Coronary artery (tissue), 2 donors: ENCODE measurements around the gene UBXN1.

Experiments used
- DNase-seq: peaks from one replicate; pipeline ENCODE4 v3.0.0-alpha.2; 2017; ENCODE audit warnings: low spot score
- H3K27ac ChIP-seq, 2 donors: fragments of 200-600 bp; sonication (generic); one replicate each; pipeline ENCODE4 v1.5.1; 2016 to 2019
- H3K4me3 ChIP-seq: fragments of 200-600 bp; sonication (generic); 2 replicates; pipeline ENCODE4 v1.5.1; 2016; ENCODE audit warnings: mild to moderate bottlenecking, moderate library complexity
- CTCF ChIP-seq: fragments of 200-600 bp; sonication (generic); IDR thresholded peaks from one replicate; pipeline ENCODE4 v1.5.1; 2019; ENCODE audit warnings: antibody characterized with exemption

Gene UBXN1

GRCh38 chr11:62648967-62649364 is 29.9 kb downstream of the UBXN1 start:
- no peak for DNase-seq
- no peak overlapping the region for H3K4me3 ChIP-seq
- no peak for TF ChIP-seq CTCF
- no peak overlapping the region for H3K27ac ChIP-seq

GRCh38 chr11:62648185-62648966 is 30.5 kb downstream of the UBXN1 start:
- no peak for DNase-seq
- no peak overlapping the region for H3K27ac ChIP-seq
- no peak for TF ChIP-seq CTCF
- H3K4me3 ChIP-seq, result no peak overlapping the region

DNA sequence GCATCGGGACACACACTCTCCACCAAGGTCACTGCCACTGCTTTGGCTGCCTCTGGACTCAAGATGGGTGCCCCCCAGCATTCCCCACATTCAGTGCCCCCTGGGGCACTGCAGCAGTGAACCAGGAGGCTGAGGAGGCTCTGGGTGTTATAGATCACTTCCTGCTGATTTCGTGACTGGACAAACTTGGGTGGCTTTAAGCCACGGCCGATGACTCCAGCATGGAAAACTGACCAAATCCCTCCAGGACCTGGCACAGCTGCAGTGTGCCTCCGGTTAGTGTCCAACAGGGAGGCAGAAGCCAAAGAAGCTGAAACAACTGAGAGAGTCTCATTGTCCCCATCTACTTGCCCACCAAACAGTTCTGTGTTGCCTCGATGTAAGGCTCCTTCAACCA is 31.3 kb downstream of the UBXN1 start:
- TF ChIP-seq CTCF, result no peak
- no peak overlapping the region for H3K27ac ChIP-seq
- H3K4me3 ChIP-seq, result no peak overlapping the region
- DNase-seq, result no peak

GRCh38 chr11:62646825-62647608 is 31.9 kb downstream of the UBXN1 start:
- Histone ChIP-seq H3K4me3 (peak overlapping the region; percentile 47), H3K27ac (peak overlapping the region in 1 of 2 donors; percentile 53)

DNA sequence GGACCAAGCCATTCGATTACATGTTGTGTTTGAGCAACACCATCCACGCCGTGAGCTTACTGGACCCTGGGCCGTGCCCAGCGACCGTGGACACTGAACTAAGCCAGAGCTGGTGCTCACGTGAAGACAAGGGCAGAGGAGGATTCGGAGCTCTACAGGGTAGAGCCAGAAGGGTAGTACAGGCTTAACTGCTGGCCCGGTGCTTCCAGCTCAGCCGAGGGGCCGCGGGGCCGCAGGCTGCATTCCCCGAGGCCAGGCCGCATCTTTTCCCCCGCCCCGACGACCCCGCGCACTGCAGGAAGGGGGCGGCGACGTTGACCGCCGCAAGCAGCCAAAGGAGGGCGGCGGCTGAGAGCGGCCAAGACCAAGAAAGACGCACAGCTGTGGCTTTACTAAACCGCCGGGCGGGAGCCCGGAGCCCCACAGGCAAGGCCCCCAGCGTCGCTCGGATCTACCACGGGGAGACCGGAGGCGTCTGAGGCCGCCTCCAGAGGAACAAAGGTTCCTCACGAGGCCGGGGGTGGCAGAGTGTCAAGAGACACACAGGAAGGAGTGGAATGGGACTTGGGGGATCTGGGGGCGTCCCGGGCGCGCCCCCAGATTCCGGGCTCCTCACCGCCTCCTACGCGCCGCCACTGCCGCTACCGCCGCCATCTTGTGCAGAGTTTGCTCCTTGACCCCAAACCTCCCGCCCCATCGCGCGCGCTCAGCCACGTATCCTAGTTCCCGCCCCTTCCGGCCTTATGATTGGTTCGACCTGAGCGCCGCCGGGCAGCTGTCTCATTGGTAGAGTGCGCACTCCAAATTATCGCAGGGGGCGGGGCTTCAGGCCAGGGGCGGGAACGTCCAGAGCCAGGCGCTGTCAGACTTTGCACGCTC is 32.7 kb downstream of the UBXN1 start, which contains the start of gene GANAB:
GANAB (minus strand) TSS at position 668 of the 879 bp plus-strand sequence; CDS start at position 654, 14 bp downstream.
- DNase-seq, result peak; percentile 99
- TF ChIP-seq CTCF, result no peak
- Histone ChIP-seq H3K4me3 (peak within 1 kb of the TSS; percentile 80), H3K27ac (peak within 1 kb of the TSS; percentile 80 to 90)

More at GRCh38 chr11:62646825-62647608, 31.9 kb downstream of the UBXN1 start:
- DNase-seq, result no peak
- TF ChIP-seq CTCF, result no peak

GRCh38 chr11:62645671-62645945 is 33.3 kb downstream of the UBXN1 start:
- DNase-seq, result no peak
- no peak for TF ChIP-seq CTCF
- H3K4me3 ChIP-seq, result peak overlapping the region; percentile 80
- peak overlapping the region; percentile 80 to 90 for H3K27ac ChIP-seq
